Activated T-cell treated with anti-CD3 and anti-CD28 coated beads for 1 hour (primary cell): Measurements from ENCODE around the gene CLCNKA.
"Not testable (repeated sequence)": the region's sequence is repeated elsewhere in the genome, so short reads cannot be mapped to it uniquely, and the experiment has no call there.

Source experiments
- DNase-seq: peaks from one replicate; pipeline ENCODE4 v3.0.0-alpha.2; 2020; ENCODE audit warnings: low read depth

CLCNKA gene

GRCh38 chr1:15997637-15998280 lies 24.1 kb upstream of the CLCNKA start:
- no peak for DNase-seq

- no peak for DNase-seq
These were observed 22.9 kb upstream of the CLCNKA start for GRCh38 chr1:15998929-15999328.

GRCh38 chr1:16001274-16001673 lies 20.6 kb upstream of the CLCNKA start:
- DNase-seq = not testable (repeated sequence)

GRCh38 chr1:16005597-16005996 lies 16.2 kb upstream of the CLCNKA start:
- no peak for DNase-seq

GRCh38 chr1:16006010-16006409 lies 15.8 kb upstream of the CLCNKA start:
- no peak for DNase-seq

- DNase-seq = no peak
These were observed 15.0 kb upstream of the CLCNKA start for GRCh38 chr1:16006552-16007485.

- DNase-seq = no peak
These were observed 14.0 kb upstream of the CLCNKA start for GRCh38 chr1:16007671-16008341.

- DNase-seq = peak; percentile 65
These were observed 12.8 kb upstream of the CLCNKA start for GRCh38 chr1:16009030-16009460.

GRCh38 chr1:16009678-16010077 lies 12.2 kb upstream of the CLCNKA start:
- DNase-seq = no peak

GRCh38 chr1:16010837-16011236 lies 11.0 kb upstream of the CLCNKA start:
- DNase-seq = no peak

GRCh38 chr1:16011936-16012589 lies 9.8 kb upstream of the CLCNKA start:
- no peak for DNase-seq

- DNase-seq = peak; percentile 15
These were observed 9.1 kb upstream of the CLCNKA start for GRCh38 chr1:16012590-16013219.

GRCh38 chr1:16013220-16013907 lies 8.5 kb upstream of the CLCNKA start:
- peak; percentile 34 for DNase-seq

- DNase-seq = no peak
These were observed 8.0 kb upstream of the CLCNKA start for GRCh38 chr1:16013908-16014258.

GRCh38 chr1:16014509-16015482 lies 7.0 kb upstream of the CLCNKA start:
- DNase-seq = no peak

- no peak for DNase-seq
These were observed 6.3 kb upstream of the CLCNKA start for GRCh38 chr1:16015491-16015890.

GRCh38 chr1:16015960-16016901 lies 5.6 kb upstream of the CLCNKA start:
- DNase-seq = no peak

GRCh38 chr1:16017076-16017460 lies 4.8 kb upstream of the CLCNKA start:
- no peak for DNase-seq
